ENCODE data around the gene HTT. TPM values are rescaled to one million over a fixed set of nuclear protein-coding genes. Genes with fewer than 3 reads are reported as not detected.

The HTT gene
- total RNA-seq, 1 donor from 2014 or later: 43.8 TPM

DNA sequence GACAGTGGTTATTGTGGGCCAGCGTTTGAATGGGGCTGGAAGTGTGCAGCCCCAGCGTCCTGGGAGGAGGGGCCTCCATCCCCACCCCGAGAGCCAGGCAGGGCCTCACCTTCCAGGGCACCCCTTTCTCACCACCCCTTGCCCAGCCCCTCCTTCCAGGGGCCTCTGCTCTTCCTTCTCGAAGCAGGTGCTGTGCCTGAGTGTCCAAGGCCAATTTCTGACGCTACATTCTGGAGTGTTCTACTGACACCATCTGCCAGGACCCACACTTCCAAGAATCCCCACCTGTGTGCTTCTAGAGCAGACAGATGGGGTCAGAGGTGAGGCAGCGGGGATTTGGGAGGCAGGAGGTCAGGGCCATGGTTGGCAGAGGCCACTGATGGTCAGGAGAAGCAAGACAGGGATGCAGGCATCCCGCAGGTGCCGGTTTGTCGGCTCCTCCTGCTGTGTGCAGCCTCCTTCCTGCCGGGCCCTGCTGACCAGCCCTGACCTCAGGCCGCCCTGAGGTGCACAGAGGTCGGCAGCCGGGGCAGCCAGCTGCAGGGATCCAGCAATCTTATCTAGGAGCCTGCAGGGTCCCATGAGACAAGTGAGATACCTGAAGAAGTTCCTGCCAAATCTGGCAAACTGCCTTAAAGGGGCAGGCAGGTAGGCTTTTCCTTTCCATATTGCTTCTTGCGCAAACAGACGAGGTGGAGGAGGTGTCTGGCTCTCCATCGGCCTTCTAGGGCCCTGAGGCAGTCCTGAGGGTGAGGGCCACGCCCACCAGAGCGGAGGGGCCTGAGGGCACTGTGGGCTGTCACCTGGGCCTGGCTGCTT, 193.3 kb downstream of the HTT start:
- no peak for DNase-seq (ENCODE audit: low read depth)
- no peak overlapping the region for H3K4me3 ChIP-seq (ENCODE audit: low read depth, low read length)
- H3K27me3 ChIP-seq (ENCODE audit: control insufficient read depth, insufficient read depth, low read length): peaks cover 11% of the 10 kb centered on the region
- TF ChIP-seq, protein P1, sequence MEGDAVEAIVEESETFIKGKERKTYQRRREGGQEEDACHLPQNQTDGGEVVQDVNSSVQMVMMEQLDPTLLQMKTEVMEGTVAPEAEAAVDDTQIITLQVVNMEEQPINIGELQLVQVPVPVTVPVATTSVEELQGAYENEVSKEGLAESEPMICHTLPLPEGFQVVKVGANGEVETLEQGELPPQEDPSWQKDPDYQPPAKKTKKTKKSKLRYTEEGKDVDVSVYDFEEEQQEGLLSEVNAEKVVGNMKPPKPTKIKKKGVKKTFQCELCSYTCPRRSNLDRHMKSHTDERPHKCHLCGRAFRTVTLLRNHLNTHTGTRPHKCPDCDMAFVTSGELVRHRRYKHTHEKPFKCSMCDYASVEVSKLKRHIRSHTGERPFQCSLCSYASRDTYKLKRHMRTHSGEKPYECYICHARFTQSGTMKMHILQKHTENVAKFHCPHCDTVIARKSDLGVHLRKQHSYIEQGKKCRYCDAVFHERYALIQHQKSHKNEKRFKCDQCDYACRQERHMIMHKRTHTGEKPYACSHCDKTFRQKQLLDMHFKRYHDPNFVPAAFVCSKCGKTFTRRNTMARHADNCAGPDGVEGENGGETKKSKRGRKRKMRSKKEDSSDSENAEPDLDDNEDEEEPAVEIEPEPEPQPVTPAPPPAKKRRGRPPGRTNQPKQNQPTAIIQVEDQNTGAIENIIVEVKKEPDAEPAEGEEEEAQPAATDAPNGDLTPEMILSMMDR (IDR thresholded peaks at IDR 0.05; ENCODE audit: insufficient read depth, low read length, poor library complexity, severe bottlenecking): no peak
- no peaks in the 10 kb centered on the region for H3K36me3 ChIP-seq (ENCODE audit: control insufficient read depth, insufficient read depth, low read length)

DNA sequence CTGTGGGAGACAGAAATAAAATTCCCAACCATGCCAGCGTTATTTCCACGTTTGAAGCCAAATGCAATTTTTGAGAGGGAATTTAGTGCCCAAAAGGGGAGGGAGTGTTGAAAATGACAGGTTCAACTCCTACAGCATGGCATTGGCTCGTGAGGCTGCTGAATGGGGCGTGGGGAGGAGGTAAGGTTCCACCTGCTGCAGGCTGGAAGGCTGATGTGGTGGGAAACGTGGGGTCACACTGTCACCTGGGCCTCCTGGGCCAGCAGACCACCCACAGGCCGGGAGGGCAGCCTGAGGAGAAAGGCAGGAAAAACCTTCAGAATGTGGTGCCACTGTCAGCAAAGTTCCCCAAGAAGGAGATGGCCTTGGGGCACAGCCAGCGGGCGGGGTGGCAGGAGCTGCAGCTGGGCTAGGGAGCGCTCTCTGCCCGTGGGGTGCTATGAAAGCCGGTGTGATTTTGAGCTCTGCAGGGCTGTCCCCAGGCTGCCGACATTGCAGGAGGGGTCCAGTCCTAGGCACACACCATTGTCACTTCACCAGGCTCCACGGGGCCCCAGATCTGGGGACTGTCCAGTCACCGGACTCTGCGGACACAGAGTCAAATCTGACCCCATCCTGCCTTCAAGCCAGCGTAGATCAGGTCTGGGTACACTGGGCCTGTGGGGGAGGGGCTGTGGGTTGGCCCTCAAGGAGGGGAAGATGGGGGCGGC, 194.1 kb downstream of the HTT start:
- no peak overlapping the region for H3K4me3 ChIP-seq (ENCODE audit: low read depth, low read length)
- H3K27me3 ChIP-seq (ENCODE audit: control insufficient read depth, insufficient read depth, low read length): peaks cover 7% of the 10 kb centered on the region
- TF ChIP-seq, protein P1 (IDR thresholded peaks at IDR 0.05; ENCODE audit: insufficient read depth, low read length, poor library complexity, severe bottlenecking): no peak
- no peak for DNase-seq (ENCODE audit: low read depth)
- H3K36me3 ChIP-seq (ENCODE audit: control insufficient read depth, insufficient read depth, low read length): no peaks in the 10 kb centered on the region

DNA sequence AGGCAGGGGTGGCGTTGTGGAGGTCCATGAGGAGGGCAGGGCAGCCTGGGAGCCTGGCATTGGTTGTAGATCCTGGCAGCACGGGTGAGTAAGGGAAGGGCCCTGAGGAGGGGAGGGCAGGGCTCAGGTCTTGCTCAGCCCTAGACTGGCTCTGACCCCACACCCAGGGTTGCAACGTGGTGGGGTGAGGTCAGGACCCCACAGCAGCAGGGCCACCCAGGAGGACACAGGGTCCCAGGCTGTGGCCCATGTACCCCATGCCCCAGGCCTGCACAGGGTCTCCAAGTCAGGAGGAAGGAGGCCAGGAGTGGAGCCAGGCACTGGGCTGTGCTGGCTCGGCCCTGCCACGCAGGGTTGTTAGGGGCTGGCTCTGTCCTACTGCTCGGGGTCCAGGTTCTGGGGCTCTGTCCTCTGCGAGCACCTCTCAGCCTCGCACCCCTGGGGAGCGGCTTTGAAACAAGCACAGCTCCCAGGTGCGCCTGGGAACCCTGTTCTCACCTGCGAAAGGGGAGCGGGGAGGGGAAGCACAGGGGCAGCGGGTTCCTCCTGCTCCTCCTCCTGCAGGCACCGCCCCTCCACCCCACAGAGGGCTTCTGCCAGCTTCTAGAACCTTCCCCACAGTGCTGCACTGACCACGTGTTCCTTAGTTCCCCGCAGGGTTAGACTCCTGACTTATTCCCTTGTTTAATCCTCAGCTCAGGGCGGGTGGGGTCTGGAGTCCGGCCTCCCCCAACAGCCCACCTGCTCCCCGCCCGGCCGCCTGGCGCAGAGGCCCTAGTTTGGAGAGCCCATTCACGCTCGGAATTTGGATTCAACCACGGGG, 194.8 kb downstream of the HTT start:
- Histone ChIP-seq H3K4me3 (ENCODE audit: low read depth, low read length) (no peak overlapping the region), H3K27me3 (ENCODE audit: control insufficient read depth, insufficient read depth, low read length) (peaks cover 7% of the 10 kb centered on the region), H3K36me3 (ENCODE audit: control insufficient read depth, insufficient read depth, low read length) (no peaks in the 10 kb centered on the region)
- TF ChIP-seq, protein P1 (IDR thresholded peaks at IDR 0.05; ENCODE audit: insufficient read depth, low read length, poor library complexity, severe bottlenecking): no peak
- DNase-seq (ENCODE audit: low read depth): no peak

GRCh38 chr4:3269991-3270611, 195.6 kb downstream of the HTT start:
- DNase-seq (ENCODE audit: low read depth): no peak
- H3K4me3 ChIP-seq (ENCODE audit: low read depth, low read length): no peak overlapping the region
- TF ChIP-seq, protein P1 (IDR thresholded peaks at IDR 0.05; ENCODE audit: insufficient read depth, low read length, poor library complexity, severe bottlenecking): no peak
- H3K36me3 ChIP-seq (ENCODE audit: control insufficient read depth, insufficient read depth, low read length): no peaks in the 10 kb centered on the region
- peaks cover 7% of the 10 kb centered on the region for H3K27me3 ChIP-seq (ENCODE audit: control insufficient read depth, insufficient read depth, low read length)

GRCh38 chr4:3271131-3271530, 196.7 kb downstream of the HTT start:
- TF ChIP-seq, protein P1 (IDR thresholded peaks at IDR 0.05; ENCODE audit: insufficient read depth, low read length, poor library complexity, severe bottlenecking): no peak
- H3K4me3 ChIP-seq (ENCODE audit: low read depth, low read length): no peak overlapping the region
- H3K36me3 ChIP-seq (ENCODE audit: control insufficient read depth, insufficient read depth, low read length): no peaks in the 10 kb centered on the region
- DNase-seq (ENCODE audit: low read depth): no peak
- H3K27me3 ChIP-seq (ENCODE audit: control insufficient read depth, insufficient read depth, low read length): peaks cover 7% of the 10 kb centered on the region

Data from kidney epithelial cell (primary cell).